ENCODE data around the gene LMF2.
A peak's percentile ranks its signal among the peaks of the same experiment; 100 is the strongest.
"Not testable (repeated sequence)": the region's sequence is repeated elsewhere in the genome, so short reads cannot be mapped to it uniquely, and the experiment has no call there.

The LMF2 gene

GRCh38 chr22:50507421-50507990 lies at the start of gene LMF2:
Gene LMF2 (minus strand): TSS chr22:50507702. CDS start chr22:50507675, 27 bp downstream.
- DNase-seq, result peak in 1 of 3 experiments; percentile 87

GRCh38 chr22:50556703-50557102 lies 49.2 kb upstream of the LMF2 start:
- DNase-seq, result no peak

- DNase-seq, result no peak
Measured at GRCh38 chr22:50553310-50553709, 45.8 kb upstream of the LMF2 start.

GRCh38 chr22:50551160-50551752 lies 43.8 kb upstream of the LMF2 start:
- DNase-seq, result no peak

GRCh38 chr22:50550395-50550794 lies 42.9 kb upstream of the LMF2 start:
- no peak for DNase-seq

- DNase-seq, result no peak
Measured at GRCh38 chr22:50548921-50549790, 41.7 kb upstream of the LMF2 start.

GRCh38 chr22:50548040-50548920 lies 40.8 kb upstream of the LMF2 start:
- DNase-seq, result no peak

- DNase-seq, result no peak
Measured at GRCh38 chr22:50547263-50547985, 39.9 kb upstream of the LMF2 start.

GRCh38 chr22:50546326-50547262 lies 39.1 kb upstream of the LMF2 start:
- no peak for DNase-seq

- no peak for DNase-seq
Measured at GRCh38 chr22:50545522-50546325, 38.2 kb upstream of the LMF2 start, which contains the start of gene KLHDC7B. Gene KLHDC7B (plus strand): TSS chr22:50545899. CDS start chr22:50546244, 345 bp downstream.

- no peak for DNase-seq
Measured at GRCh38 chr22:50544746-50545253, 37.3 kb upstream of the LMF2 start.

GRCh38 chr22:50544078-50544745 lies 36.7 kb upstream of the LMF2 start:
- DNase-seq, result peak; percentile 6 to 26 (median 20)

GRCh38 chr22:50542416-50542927 lies 35.0 kb upstream of the LMF2 start:
- DNase-seq, result no peak

- DNase-seq, result not testable (repeated sequence)
Measured at GRCh38 chr22:50541667-50542026, 34.1 kb upstream of the LMF2 start.

GRCh38 chr22:50540381-50540780 lies 32.9 kb upstream of the LMF2 start:
- no peak for DNase-seq

- no peak for DNase-seq
Measured at GRCh38 chr22:50537765-50538164, 30.3 kb upstream of the LMF2 start.

GRCh38 chr22:50536226-50536625 lies 28.7 kb upstream of the LMF2 start:
- no peak for DNase-seq

- DNase-seq, result no peak
Measured at GRCh38 chr22:50535113-50535512, 27.6 kb upstream of the LMF2 start.
